ENCODE measurements around the gene TNFSF13. TPM values are rescaled to one million over a fixed set of nuclear protein-coding genes. Genes with fewer than 3 reads are reported as not detected.
A peak's percentile ranks its signal among the peaks of the same experiment; 100 is the strongest.

TNFSF13 gene
- total and polyA plus RNA-seq, 2 of the 8 experiments (the other 6 are each of a cell fraction or from before 2014, with no cell fraction given) = 2.1 to 2.6 TPM

DNA sequence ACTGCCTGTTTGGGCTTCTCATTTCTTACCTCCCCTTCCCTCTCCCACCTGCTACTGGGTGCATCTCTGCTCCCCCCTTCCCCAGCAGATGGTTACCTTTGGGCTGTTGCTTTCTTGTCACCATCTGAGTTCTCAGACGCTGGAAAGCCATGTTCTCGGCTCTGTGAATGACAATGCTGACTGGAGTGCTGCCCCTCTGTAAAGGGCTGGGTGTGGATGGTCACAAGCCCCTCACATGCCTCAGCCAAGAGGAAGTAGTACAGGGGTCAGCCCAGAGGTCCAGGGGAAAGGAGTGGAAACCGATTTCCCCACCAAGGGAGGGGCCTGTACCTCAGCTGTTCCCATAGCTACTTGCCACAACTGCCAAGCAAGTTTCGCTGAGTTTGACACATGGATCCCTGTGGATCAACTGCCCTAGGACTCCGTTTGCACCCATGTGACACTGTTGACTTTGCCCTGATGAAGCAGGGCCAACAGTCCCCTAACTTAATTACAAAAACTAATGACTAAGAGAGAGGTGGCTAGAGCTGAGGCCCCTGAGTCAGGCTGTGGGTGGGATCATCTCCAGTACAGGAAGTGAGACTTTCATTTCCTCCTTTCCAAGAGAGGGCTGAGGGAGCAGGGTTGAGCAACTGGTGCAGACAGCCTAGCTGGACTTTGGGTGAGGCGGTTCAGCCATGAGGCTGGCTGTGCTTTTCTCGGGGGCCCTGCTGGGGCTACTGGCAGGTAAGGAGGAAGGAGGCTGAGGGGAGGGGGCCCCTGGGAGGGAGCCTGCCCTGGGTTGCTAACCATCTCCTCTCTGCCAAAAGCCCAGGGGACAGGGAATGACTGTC is 20.7 kb downstream of the TNFSF13 start, which contains the start of gene CD68 (continued):
- no peak for TF ChIP-seq SUZ12 (IDR thresholded peaks at IDR 0.05; ENCODE audit: low read length)
- peak; percentile 100 for TF ChIP-seq POLR2AphosphoS5 (IDR thresholded peaks at IDR 0.05; ENCODE audit: low read depth, low read length)
- TF ChIP-seq HDAC2 (IDR thresholded peaks at IDR 0.05; ENCODE audit: borderline replicate concordance in 1 of 2, low read depth in 2 of 2, low read length in 2 of 2) = no peak
- no peak for TF ChIP-seq CTBP2 (IDR thresholded peaks at IDR 0.05; ENCODE audit: borderline replicate concordance, insufficient read depth, insufficient read length, low read length)
- 0 out of 2 replicates have a peak, but pooled peaks have one; percentile 33 for TF ChIP-seq GABPA (IDR thresholded peaks at IDR 0.05; ENCODE audit: borderline replicate concordance, insufficient read depth, low read length)
- TF ChIP-seq, protein P1, sequence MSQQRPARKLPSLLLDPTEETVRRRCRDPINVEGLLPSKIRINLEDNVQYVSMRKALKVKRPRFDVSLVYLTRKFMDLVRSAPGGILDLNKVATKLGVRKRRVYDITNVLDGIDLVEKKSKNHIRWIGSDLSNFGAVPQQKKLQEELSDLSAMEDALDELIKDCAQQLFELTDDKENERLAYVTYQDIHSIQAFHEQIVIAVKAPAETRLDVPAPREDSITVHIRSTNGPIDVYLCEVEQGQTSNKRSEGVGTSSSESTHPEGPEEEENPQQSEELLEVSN (IDR thresholded peaks at IDR 0.05) = no peak
- no peak for TF ChIP-seq CBX8 (IDR thresholded peaks at IDR 0.05; ENCODE audit: borderline replicate concordance, low read depth, low read length)
- no peak for TF ChIP-seq SIRT6 (IDR thresholded peaks at IDR 0.05; ENCODE audit: low read length)
- no peak for TF ChIP-seq SIX5 (IDR thresholded peaks at IDR 0.05; ENCODE audit: low read depth, low read length)
- no peak for TF ChIP-seq TBP (IDR thresholded peaks at IDR 0.05; ENCODE audit: low read depth, low read length)
- peak; percentile 50; the same call in 1 of the 2 replicates for TF ChIP-seq USF2 (IDR thresholded peaks at IDR 0.05; ENCODE audit: low read length)
- peak; percentile 28; the same call in 1 of the 2 replicates for TF ChIP-seq SP4 (IDR thresholded peaks at IDR 0.05; ENCODE audit: low read length)
- no peak for TF ChIP-seq PHF8 (conservative IDR thresholded peaks at IDR 0.05; ENCODE audit: low read depth, low read length)
- no peak for TF ChIP-seq RNF2 (IDR thresholded peaks at IDR 0.05; ENCODE audit: borderline replicate concordance, low read depth, low read length, missing control alignments, poor library complexity, severe bottlenecking)
- TF ChIP-seq RAD21 (IDR thresholded peaks at IDR 0.05 in 1 of 2, conservative IDR thresholded peaks at IDR 0.05 in 1 of 2; ENCODE audit: low read depth in 2 of 2, low read length in 2 of 2) = no peak
- no peak for TF ChIP-seq SP1 (IDR thresholded peaks at IDR 0.05; ENCODE audit: low read depth, low read length)
- TF ChIP-seq FOSL1 (IDR thresholded peaks at IDR 0.05; ENCODE audit: insufficient read depth, low read depth, low read length) = no peak
- no peak for TF ChIP-seq MAFK (IDR thresholded peaks at IDR 0.05; ENCODE audit: low read depth, low read length)

Data from H1 (cell line).